Stomach smooth muscle (tissue), 2 donors: Measurements from ENCODE around the gene PCLAF.
"Not testable (repeated sequence)": the region's sequence is repeated elsewhere in the genome, so short reads cannot be mapped to it uniquely, and the experiment has no call there.

Experiments
- H3K27ac ChIP-seq: one replicate; pipeline ENCODE4 v1.7.0; 2013; ENCODE audit warnings: mild to moderate bottlenecking, low read length, inconsistent platforms
- H3K27me3 ChIP-seq, 2 donors: one replicate each; pipeline ENCODE4 v1.7.0; 2013; ENCODE audit warnings: low read length in 2 of 2; ENCODE audit not compliant: insufficient read depth in 2 of 2, control insufficient read depth in 1 of 2
- H3K36me3 ChIP-seq, 2 donors: one replicate each; pipeline ENCODE4 v1.7.0; 2013; ENCODE audit warnings: low read length in 2 of 2; ENCODE audit not compliant: control insufficient read depth in 2 of 2, insufficient read depth in 2 of 2
- H3K4me1 ChIP-seq: one replicate; pipeline ENCODE4 v1.7.0; 2013; ENCODE audit warnings: low read length; ENCODE audit not compliant: control insufficient read depth, insufficient read depth
- H3K4me3 ChIP-seq, 2 donors: one replicate each; pipeline ENCODE4 v1.7.0; 2013; ENCODE audit warnings: low read length in 2 of 2
- H3K9ac ChIP-seq, 2 donors: one replicate each; pipeline ENCODE4 v1.7.0; 2013; ENCODE audit warnings: low read length in 2 of 2, mild to moderate bottlenecking in 1 of 2
- H3K9me3 ChIP-seq, 2 donors: one replicate each; pipeline ENCODE4 v1.7.0; 2013; ENCODE audit warnings: low read length in 2 of 2; ENCODE audit not compliant: control insufficient read depth in 2 of 2
- donor health status: healthy.
- donor health status: Pancreatic carcinoma.

The PCLAF gene

GRCh38 chr15:64344651-64345294 is 36.5 kb downstream of the PCLAF start:
- Histone ChIP-seq H3K27me3 (no peaks in the 10 kb centered on the region), H3K27ac (no peak overlapping the region), H3K9ac (no peak overlapping the region)

GRCh38 chr15:64343841-64344240 is 37.4 kb downstream of the PCLAF start:
- no peak overlapping the region for H3K9ac ChIP-seq
- H3K9me3 ChIP-seq = no peaks in the 10 kb centered on the region
- no peak overlapping the region for H3K4me3 ChIP-seq
- H3K27ac ChIP-seq = no peak overlapping the region
- no peaks in the 10 kb centered on the region for H3K4me1 ChIP-seq
- H3K27me3 ChIP-seq = no peaks in the 10 kb centered on the region
- H3K36me3 ChIP-seq = peaks cover 0 to 3% of the 10 kb centered on the region in 2 donors

More at GRCh38 chr15:64344651-64345294, 36.5 kb downstream of the PCLAF start:
- H3K36me3 ChIP-seq = peaks cover 0 to 3% of the 10 kb centered on the region in 2 donors
- no peaks in the 10 kb centered on the region for H3K9me3 ChIP-seq
- no peaks in the 10 kb centered on the region for H3K4me1 ChIP-seq
- H3K4me3 ChIP-seq = no peak overlapping the region

- H3K9me3 ChIP-seq = no peaks in the 10 kb centered on the region
- no peak overlapping the region for H3K27ac ChIP-seq
- no peaks in the 10 kb centered on the region for H3K27me3 ChIP-seq
These were observed 38.0 kb downstream of the PCLAF start for GRCh38 chr15:64343222-64343621.

GRCh38 chr15:64341961-64342360 is 39.3 kb downstream of the PCLAF start:
- Histone ChIP-seq H3K27me3 (no peaks in the 10 kb centered on the region), H3K9ac (no peak overlapping the region), H3K9me3 (no peaks in the 10 kb centered on the region), H3K4me3 (no peak overlapping the region), H3K4me1 (no peaks in the 10 kb centered on the region), H3K27ac (no peak overlapping the region), H3K36me3 (peaks cover 0 to 3% of the 10 kb centered on the region in 2 donors)

More at GRCh38 chr15:64343222-64343621, 38.0 kb downstream of the PCLAF start:
- Histone ChIP-seq H3K4me3 (no peak overlapping the region), H3K9ac (no peak overlapping the region), H3K4me1 (no peaks in the 10 kb centered on the region), H3K36me3 (peaks cover 0 to 3% of the 10 kb centered on the region in 2 donors)

GRCh38 chr15:64340355-64340754 is 40.9 kb downstream of the PCLAF start:
- no peak overlapping the region for H3K27ac ChIP-seq
- H3K9me3 ChIP-seq = no peaks in the 10 kb centered on the region
- H3K27me3 ChIP-seq = no peaks in the 10 kb centered on the region
- H3K4me3 ChIP-seq = no peak overlapping the region
- no peak overlapping the region for H3K9ac ChIP-seq
- no peaks in the 10 kb centered on the region for H3K4me1 ChIP-seq
- H3K36me3 ChIP-seq = peaks cover 0 to 3% of the 10 kb centered on the region in 2 donors

- no peaks in the 10 kb centered on the region for H3K4me1 ChIP-seq
- no peak overlapping the region for H3K4me3 ChIP-seq
- no peaks in the 10 kb centered on the region for H3K27me3 ChIP-seq
- H3K36me3 ChIP-seq = peaks cover 0 to 3% of the 10 kb centered on the region in 2 donors
- H3K9me3 ChIP-seq = no peaks in the 10 kb centered on the region
- H3K27ac ChIP-seq = no peak overlapping the region
- H3K9ac ChIP-seq = no peak overlapping the region
These were observed 43.5 kb downstream of the PCLAF start for GRCh38 chr15:64337761-64338160.

- no peak overlapping the region for H3K4me3 ChIP-seq
- H3K27ac ChIP-seq = no peak overlapping the region
- H3K27me3 ChIP-seq = no peaks in the 10 kb centered on the region
- H3K4me1 ChIP-seq = no peaks in the 10 kb centered on the region
- no peaks in the 10 kb centered on the region for H3K9me3 ChIP-seq
- no peak overlapping the region for H3K9ac ChIP-seq
- no peaks in the 10 kb centered on the region for H3K36me3 ChIP-seq
These were observed 47.0 kb downstream of the PCLAF start for GRCh38 chr15:64333986-64334929.

- Histone ChIP-seq H3K9ac (no peak overlapping the region), H3K27me3 (no peaks in the 10 kb centered on the region), H3K4me1 (no peaks in the 10 kb centered on the region), H3K9me3 (no peaks in the 10 kb centered on the region), H3K27ac (no peak overlapping the region), H3K36me3 (no peaks in the 10 kb centered on the region), H3K4me3 (no peak overlapping the region)
These were observed 47.7 kb downstream of the PCLAF start for GRCh38 chr15:64333516-64333915.

GRCh38 chr15:64331668-64332067 is 49.6 kb downstream of the PCLAF start:
- not testable (repeated sequence) for H3K27ac ChIP-seq, H3K9ac ChIP-seq, H3K9me3 ChIP-seq, H3K4me3 ChIP-seq, H3K36me3 ChIP-seq, H3K4me1 ChIP-seq, H3K27me3 ChIP-seq

- H3K9ac ChIP-seq, H3K27me3 ChIP-seq, H3K4me1 ChIP-seq, H3K36me3 ChIP-seq, H3K4me3 ChIP-seq, H3K9me3 ChIP-seq, H3K27ac ChIP-seq: not testable (repeated sequence)
These were observed 54.3 kb downstream of the PCLAF start for GRCh38 chr15:64326975-64327374.

- H3K9me3 ChIP-seq, H3K9ac ChIP-seq, H3K4me3 ChIP-seq, H3K27ac ChIP-seq, H3K4me1 ChIP-seq, H3K36me3 ChIP-seq, H3K27me3 ChIP-seq: not testable (repeated sequence)
These were observed 54.8 kb downstream of the PCLAF start for GRCh38 chr15:64326458-64326857.
